ENCODE results near the gene ITIH1.
A peak's percentile ranks its signal among the peaks of the same experiment; 100 is the strongest.

ITIH1 gene

DNA sequence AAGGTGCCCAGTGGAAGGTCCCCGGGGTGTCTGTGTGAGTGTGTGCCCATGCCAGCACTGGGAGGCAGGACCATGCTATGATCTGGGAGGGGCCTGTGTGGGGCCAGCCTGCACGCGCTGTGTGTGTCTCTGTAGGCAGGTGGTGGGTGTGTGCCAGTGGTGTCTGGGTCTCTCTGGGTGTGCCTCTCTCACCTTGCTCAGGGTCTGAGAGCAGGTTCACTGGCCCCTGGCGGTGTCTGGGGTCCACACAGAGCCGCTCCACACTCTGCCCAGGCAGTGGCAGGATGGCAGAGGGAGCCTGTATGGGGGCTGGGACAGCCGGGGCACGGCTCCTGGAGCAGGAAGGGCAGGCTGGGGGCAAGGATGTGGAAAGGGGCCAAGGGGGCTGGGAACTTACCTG, 40.5 kb downstream of the ITIH1 start:
- TF ChIP-seq, protein P1, sequence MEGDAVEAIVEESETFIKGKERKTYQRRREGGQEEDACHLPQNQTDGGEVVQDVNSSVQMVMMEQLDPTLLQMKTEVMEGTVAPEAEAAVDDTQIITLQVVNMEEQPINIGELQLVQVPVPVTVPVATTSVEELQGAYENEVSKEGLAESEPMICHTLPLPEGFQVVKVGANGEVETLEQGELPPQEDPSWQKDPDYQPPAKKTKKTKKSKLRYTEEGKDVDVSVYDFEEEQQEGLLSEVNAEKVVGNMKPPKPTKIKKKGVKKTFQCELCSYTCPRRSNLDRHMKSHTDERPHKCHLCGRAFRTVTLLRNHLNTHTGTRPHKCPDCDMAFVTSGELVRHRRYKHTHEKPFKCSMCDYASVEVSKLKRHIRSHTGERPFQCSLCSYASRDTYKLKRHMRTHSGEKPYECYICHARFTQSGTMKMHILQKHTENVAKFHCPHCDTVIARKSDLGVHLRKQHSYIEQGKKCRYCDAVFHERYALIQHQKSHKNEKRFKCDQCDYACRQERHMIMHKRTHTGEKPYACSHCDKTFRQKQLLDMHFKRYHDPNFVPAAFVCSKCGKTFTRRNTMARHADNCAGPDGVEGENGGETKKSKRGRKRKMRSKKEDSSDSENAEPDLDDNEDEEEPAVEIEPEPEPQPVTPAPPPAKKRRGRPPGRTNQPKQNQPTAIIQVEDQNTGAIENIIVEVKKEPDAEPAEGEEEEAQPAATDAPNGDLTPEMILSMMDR (IDR thresholded peaks at IDR 0.05; ENCODE audit: control extremely low read depth, extremely low read depth, low read depth, missing control alignments), result no peak
- DNase-seq (ENCODE audit: extremely low spot score), result no peak

DNA sequence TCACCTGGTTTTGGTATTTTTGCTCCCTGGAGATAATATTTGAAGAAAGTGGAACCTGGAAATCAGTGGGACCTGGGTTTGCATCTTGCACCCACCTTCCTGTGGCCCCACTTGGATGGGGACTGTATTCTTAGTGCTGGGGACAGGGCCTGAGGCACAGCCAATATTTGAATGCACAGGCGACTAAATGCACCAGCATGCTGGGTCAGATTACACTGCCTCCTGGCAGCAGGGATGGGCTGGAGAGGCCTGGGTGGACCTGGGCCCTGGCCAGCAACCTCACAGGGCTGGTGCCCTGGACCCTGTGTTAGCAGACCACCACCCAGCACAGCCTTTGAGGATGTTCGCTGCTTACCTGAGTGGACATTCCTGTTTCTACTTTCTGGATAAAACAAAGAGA, 42.5 kb downstream of the ITIH1 start:
- POLR2A ChIA-PET, result no interaction called here
- no peak for DNase-seq (ENCODE audit: extremely low spot score)
- TF ChIP-seq, protein P1 (IDR thresholded peaks at IDR 0.05; ENCODE audit: control extremely low read depth, extremely low read depth, low read depth, missing control alignments), result no peak
- CTCF ChIA-PET, result interaction anchor here (0.7 to 3.8 kb wide), 14 partner anchors 9 to 374 kb away, joined by 3 to 16 read pairs (median 3); partner anchors contain the start of gene ITIH3

More for the DNA sequence above, 40.5 kb downstream of the ITIH1 start:
- ChIA-PET POLR2A (no interaction called here), CTCF (interaction anchor here (1.8 to 3.1 kb wide), 3 partner anchors 9 to 372 kb away, joined by 4 to 11 read pairs (median 7); no protein-coding TSS in a partner anchor)

- DNase-seq (ENCODE audit: extremely low spot score), result peak; percentile 65
These were observed 43.3 kb downstream of the ITIH1 start for GRCh38 chr3:52820736-52821135.

GRCh38 chr3:52822363-52822762, 45.0 kb downstream of the ITIH1 start:
- ChIA-PET POLR2A (no interaction called here), CTCF (interaction anchor here (0.8 to 2.5 kb wide), 6 partner anchors 11 to 99 kb away, joined by 3 to 16 read pairs (median 4); partner anchors contain the start of gene ITIH3)
- DNase-seq (ENCODE audit: extremely low spot score), result no peak
- TF ChIP-seq, protein P1 (IDR thresholded peaks at IDR 0.05; ENCODE audit: control extremely low read depth, extremely low read depth, low read depth, missing control alignments), result no peak

More at GRCh38 chr3:52820736-52821135, 43.3 kb downstream of the ITIH1 start:
- ChIA-PET POLR2A (interaction anchor here (0.5 kb wide), 1 partner anchor 107 kb away, joined by 5 read pairs; no protein-coding TSS in a partner anchor), CTCF (interaction anchor here (0.7 to 3.8 kb wide), 13 partner anchors 9 to 103 kb away, joined by 3 to 16 read pairs (median 3); no protein-coding TSS in a partner anchor)
- TF ChIP-seq, protein P1 (IDR thresholded peaks at IDR 0.05; ENCODE audit: control extremely low read depth, extremely low read depth, low read depth, missing control alignments), result peak; percentile 62

DNA sequence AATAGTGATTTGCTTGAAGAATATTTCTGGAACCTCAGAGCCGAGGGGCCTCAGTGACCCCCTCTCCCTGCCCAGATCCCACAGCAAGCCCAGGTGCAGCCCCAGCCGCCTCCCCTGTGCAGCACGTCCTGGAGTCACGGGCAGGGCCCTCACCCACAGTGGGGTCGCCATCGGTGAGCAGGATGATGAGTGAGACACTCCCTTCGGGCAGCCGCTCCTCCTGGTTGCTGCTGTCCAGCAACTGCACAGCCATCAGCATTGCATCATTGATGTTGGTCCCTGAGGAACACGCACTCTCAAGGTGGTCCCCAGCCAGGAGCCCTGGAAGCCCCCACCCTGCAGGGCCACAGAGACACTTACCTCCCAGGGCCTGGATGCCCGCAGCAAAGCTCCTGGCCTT, 46.6 kb downstream of the ITIH1 start:
- DNase-seq (ENCODE audit: extremely low spot score), result no peak
- ChIA-PET POLR2A (no interaction called here), CTCF (interaction anchor here (1.0 kb wide), 2 partner anchors 8 to 13 kb away, joined by 3 read pairs; no protein-coding TSS in a partner anchor)
- TF ChIP-seq, protein P1 (IDR thresholded peaks at IDR 0.05; ENCODE audit: control extremely low read depth, extremely low read depth, low read depth, missing control alignments), result no peak

GRCh38 chr3:52827441-52827840, 50.0 kb downstream of the ITIH1 start:
- CTCF ChIA-PET, result no interaction called here
- DNase-seq (ENCODE audit: extremely low spot score), result no peak
- TF ChIP-seq, protein P1 (IDR thresholded peaks at IDR 0.05; ENCODE audit: control extremely low read depth, extremely low read depth, low read depth, missing control alignments), result no peak
- POLR2A ChIA-PET, result no interaction called here
